ENCODE results near the gene SH3PXD2A. TPM values are rescaled to one million over a fixed set of nuclear protein-coding genes. Genes with fewer than 3 reads are reported as not detected.
A peak's percentile ranks its signal among the peaks of the same experiment; 100 is the strongest.

Gene SH3PXD2A
- total and polyA plus RNA-seq, 12 donors = 5.7 to 34.5 (median 19.2) TPM

GRCh38 chr10:103616705-103617601, 238.4 kb downstream of the SH3PXD2A start:
- Histone ChIP-seq H3K4me1 (replicated peaks in 1 of 2) (peaks cover 0 to 40% of the 10 kb centered on the region in 2 donors), H3K9me3 (replicated peaks in 1 of 3) (no peaks in the 10 kb centered on the region), H3K27me3 (no peaks in the 10 kb centered on the region), H3K27ac (peak overlapping the region in 3 of 5 donors; percentile 13 to 83 (median 48)), H3K36me3 (replicated peaks in 1 of 2) (peaks cover 0 to 38% of the 10 kb centered on the region in 2 donors), H3K4me3 (no peak overlapping the region)
- peak; percentile 46 to 86 (median 75) for DNase-seq
- TF ChIP-seq POLR2A (IDR thresholded peaks at IDR 0.05) = no peak
- TF ChIP-seq CTCF (IDR thresholded peaks at IDR 0.05) = no peak
- WGBS, 4 donors = 58 to 96% (median 80%) methylated on average over 8 to 20 of the region's 20 CpGs
- intact Hi-C loops (cut with DNase I) = no loop called here

- no peak for DNase-seq
- Histone ChIP-seq H3K4me1 (replicated peaks in 1 of 2) (peaks cover 0 to 36% of the 10 kb centered on the region in 2 donors), H3K27ac (peak overlapping the region in 3 of 5 donors; percentile 12 to 83 (median 47)), H3K36me3 (replicated peaks in 1 of 2) (peaks cover 0 to 36% of the 10 kb centered on the region in 2 donors), H3K9me3 (replicated peaks in 1 of 3) (no peaks in the 10 kb centered on the region), H3K27me3 (no peaks in the 10 kb centered on the region), H3K4me3 (no peak overlapping the region)
- 76 to 82% (median 79%) methylated on average over 14 of the region's 14 CpGs for WGBS, 4 donors
- intact Hi-C loops (cut with DNase I) = loop anchor here in 1 of 2 donors (5.0 kb wide), 1 partner anchor 33 kb away; no protein-coding TSS in a partner anchor
- TF ChIP-seq CTCF (IDR thresholded peaks at IDR 0.05) (no peak), POLR2A (IDR thresholded peaks at IDR 0.05) (no peak)
These were observed 240.8 kb downstream of the SH3PXD2A start for GRCh38 chr10:103614306-103615158.

- intact Hi-C loops (cut with DNase I) = loop anchor here in 1 of 2 donors (5.0 kb wide), 1 partner anchor 34 kb away; no protein-coding TSS in a partner anchor
- Histone ChIP-seq H3K27ac (no peak overlapping the region), H3K36me3 (replicated peaks in 1 of 2) (peaks cover 0 to 36% of the 10 kb centered on the region in 2 donors), H3K27me3 (no peaks in the 10 kb centered on the region), H3K4me3 (no peak overlapping the region), H3K9me3 (replicated peaks in 1 of 3) (no peaks in the 10 kb centered on the region), H3K4me1 (replicated peaks in 1 of 2) (peaks cover 0 to 27% of the 10 kb centered on the region in 2 donors)
- TF ChIP-seq POLR2A (IDR thresholded peaks at IDR 0.05) (no peak), CTCF (IDR thresholded peaks at IDR 0.05) (no peak)
- 95 to 100% (median 99%) methylated on average over 2 of the region's 2 CpGs for WGBS, 4 donors
- no peak for DNase-seq
These were observed 241.8 kb downstream of the SH3PXD2A start for GRCh38 chr10:103613616-103614015.

Data from adrenal gland (tissue), 12 donors.